IgD-negative memory B cell (primary cell): ENCODE results near the gene ATP6V0D1. TPM values are rescaled to one million over a fixed set of nuclear protein-coding genes. Genes with fewer than 3 reads are reported as not detected.

Source experiments
- H3K27ac Mint-ChIP-seq, 3 donors: one replicate each; pipeline ENCODE4 v1.8.0; 2020 to 2022; ENCODE audit warnings: mild to moderate bottlenecking in 3 of 3, mixed read lengths in 3 of 3, moderate library complexity in 1 of 3
- H3K27me3 Mint-ChIP-seq: one replicate; pipeline ENCODE4 v1.8.0; 2021; ENCODE audit warnings: mixed read lengths
- H3K36me3 Mint-ChIP-seq: one replicate; pipeline ENCODE4 v1.8.0; 2020; ENCODE audit warnings: mild to moderate bottlenecking, mixed read lengths
- H3K4me1 Mint-ChIP-seq, 3 donors: one replicate each; pipeline ENCODE4 v1.8.0; 2020 to 2022; ENCODE audit warnings: mixed read lengths in 3 of 3, mild to moderate bottlenecking in 1 of 3
- H3K4me3 Mint-ChIP-seq, 4 donors: one replicate each; pipeline ENCODE4 v1.8.0; 2020 to 2022; ENCODE audit warnings: mild to moderate bottlenecking in 4 of 4, mixed read lengths in 4 of 4, moderate library complexity in 3 of 4
- H3K9me3 Mint-ChIP-seq, 3 donors: one replicate each; pipeline ENCODE4 v1.8.0; 2020 to 2021; ENCODE audit warnings: mixed read lengths in 3 of 3, mild to moderate bottlenecking in 1 of 3
- polyA plus RNA-seq: library from polyadenylated mRNA; unstranded; fragments of 300-500 nt; fragmentation: Illumina TruSeq; gene quantifications from one replicate; pipeline ENCODE4 v1.2.3, GENCODE V29; 2021

ATP6V0D1 gene
- polyA plus RNA-seq, 1 donor from 2014 or later = 160 TPM

GRCh38 chr16:67409631-67410030 is 71.3 kb downstream of the ATP6V0D1 start:
- no peaks in the 10 kb centered on the region for H3K9me3 Mint-ChIP-seq
- H3K4me3 Mint-ChIP-seq = no peak overlapping the region

GRCh38 chr16:67407788-67408452 is 73.0 kb downstream of the ATP6V0D1 start:
- Mint-ChIP-seq H3K9me3 (no peaks in the 10 kb centered on the region), H3K36me3 (peaks cover 3% of the 10 kb centered on the region)

More at GRCh38 chr16:67409631-67410030, 71.3 kb downstream of the ATP6V0D1 start:
- Mint-ChIP-seq H3K4me1 (peaks cover 0 to 1% (median 0%) of the 10 kb centered on the region in 3 donors), H3K27ac (no peak overlapping the region), H3K36me3 (peaks cover 3% of the 10 kb centered on the region), H3K27me3 (no peaks in the 10 kb centered on the region)

GRCh38 chr16:67407176-67407787 is 73.7 kb downstream of the ATP6V0D1 start:
- Mint-ChIP-seq H3K27ac (no peak overlapping the region), H3K27me3 (no peaks in the 10 kb centered on the region), H3K36me3 (peaks cover 3% of the 10 kb centered on the region), H3K9me3 (no peaks in the 10 kb centered on the region), H3K4me3 (no peak overlapping the region), H3K4me1 (no peaks in the 10 kb centered on the region)

More at GRCh38 chr16:67407788-67408452, 73.0 kb downstream of the ATP6V0D1 start:
- no peak overlapping the region for H3K4me3 Mint-ChIP-seq
- H3K4me1 Mint-ChIP-seq = no peaks in the 10 kb centered on the region
- no peaks in the 10 kb centered on the region for H3K27me3 Mint-ChIP-seq
- H3K27ac Mint-ChIP-seq = no peak overlapping the region

GRCh38 chr16:67406111-67406971 is 74.6 kb downstream of the ATP6V0D1 start:
- Mint-ChIP-seq H3K36me3 (no peaks in the 10 kb centered on the region), H3K27ac (no peak overlapping the region), H3K9me3 (no peaks in the 10 kb centered on the region), H3K27me3 (no peaks in the 10 kb centered on the region), H3K4me3 (no peak overlapping the region), H3K4me1 (no peaks in the 10 kb centered on the region)

- no peaks in the 10 kb centered on the region for H3K36me3 Mint-ChIP-seq
- no peak overlapping the region for H3K27ac Mint-ChIP-seq
- no peaks in the 10 kb centered on the region for H3K27me3 Mint-ChIP-seq
- no peak overlapping the region for H3K4me3 Mint-ChIP-seq
- no peaks in the 10 kb centered on the region for H3K4me1 Mint-ChIP-seq
- H3K9me3 Mint-ChIP-seq = no peaks in the 10 kb centered on the region
Measured at GRCh38 chr16:67405336-67405735, 75.6 kb downstream of the ATP6V0D1 start.

- H3K4me1 Mint-ChIP-seq = no peaks in the 10 kb centered on the region
- H3K27ac Mint-ChIP-seq = no peak overlapping the region
- no peaks in the 10 kb centered on the region for H3K9me3 Mint-ChIP-seq
- no peaks in the 10 kb centered on the region for H3K36me3 Mint-ChIP-seq
- H3K27me3 Mint-ChIP-seq = no peaks in the 10 kb centered on the region
- no peak overlapping the region for H3K4me3 Mint-ChIP-seq
Measured at GRCh38 chr16:67404740-67405226, 76.2 kb downstream of the ATP6V0D1 start.

GRCh38 chr16:67403976-67404555 is 76.9 kb downstream of the ATP6V0D1 start:
- H3K4me3 Mint-ChIP-seq = no peak overlapping the region
- no peaks in the 10 kb centered on the region for H3K4me1 Mint-ChIP-seq
- H3K27me3 Mint-ChIP-seq = no peaks in the 10 kb centered on the region
- no peak overlapping the region for H3K27ac Mint-ChIP-seq
- no peaks in the 10 kb centered on the region for H3K9me3 Mint-ChIP-seq
- no peaks in the 10 kb centered on the region for H3K36me3 Mint-ChIP-seq

- Mint-ChIP-seq H3K4me1 (no peaks in the 10 kb centered on the region), H3K4me3 (no peak overlapping the region), H3K27me3 (no peaks in the 10 kb centered on the region), H3K27ac (no peak overlapping the region), H3K36me3 (no peaks in the 10 kb centered on the region), H3K9me3 (no peaks in the 10 kb centered on the region)
Measured at GRCh38 chr16:67400901-67401300, 80.1 kb downstream of the ATP6V0D1 start.

- H3K27ac Mint-ChIP-seq = no peak overlapping the region
- no peaks in the 10 kb centered on the region for H3K36me3 Mint-ChIP-seq
- peaks cover 0 to 2% (median 0%) of the 10 kb centered on the region in 3 donors for H3K4me1 Mint-ChIP-seq
- H3K4me3 Mint-ChIP-seq = no peak overlapping the region
- H3K27me3 Mint-ChIP-seq = peaks cover 4% of the 10 kb centered on the region
- H3K9me3 Mint-ChIP-seq = no peaks in the 10 kb centered on the region
Measured at GRCh38 chr16:67399749-67400704, 80.9 kb downstream of the ATP6V0D1 start.

GRCh38 chr16:67399218-67399733 is 81.7 kb downstream of the ATP6V0D1 start:
- Mint-ChIP-seq H3K27me3 (peaks cover 4% of the 10 kb centered on the region), H3K27ac (no peak overlapping the region), H3K4me1 (peaks cover 0 to 3% (median under 1%) of the 10 kb centered on the region in 3 donors), H3K9me3 (no peaks in the 10 kb centered on the region), H3K36me3 (no peaks in the 10 kb centered on the region), H3K4me3 (peak overlapping the region in 2 of 4 donors; percentile 51 to 72)

- peaks cover 0 to 6% (median 3%) of the 10 kb centered on the region in 3 donors for H3K4me1 Mint-ChIP-seq
- peak overlapping the region in 1 of 4 donors; percentile 63 for H3K4me3 Mint-ChIP-seq
- no peaks in the 10 kb centered on the region for H3K9me3 Mint-ChIP-seq
- peaks cover 9% of the 10 kb centered on the region for H3K27me3 Mint-ChIP-seq
- H3K27ac Mint-ChIP-seq = no peak overlapping the region
- no peaks in the 10 kb centered on the region for H3K36me3 Mint-ChIP-seq
Measured at GRCh38 chr16:67398546-67399217, 82.3 kb downstream of the ATP6V0D1 start.

- Mint-ChIP-seq H3K9me3 (no peaks in the 10 kb centered on the region), H3K4me3 (peak overlapping the region in 1 of 4 donors; percentile 63), H3K27me3 (peaks cover 12% of the 10 kb centered on the region), H3K36me3 (no peaks in the 10 kb centered on the region), H3K4me1 (peaks cover 0 to 6% (median 3%) of the 10 kb centered on the region in 3 donors), H3K27ac (no peak overlapping the region)
Measured at GRCh38 chr16:67397812-67398545, 83.0 kb downstream of the ATP6V0D1 start.
